Fibroblast of pulmonary artery (primary cell): ENCODE data around the gene CRHR2.

Experiments
- DNase-seq: peaks from one replicate; pipeline ENCODE4 v3.0.0-alpha.2; 2010; ENCODE audit warnings: low read depth
- H3K4me3 ChIP-seq: replicated peaks from 2 replicates; pipeline ENCODE4 v1.5.1; 2011; ENCODE audit warnings: low read depth, mild to moderate bottlenecking, control low read depth, low read length, moderate library complexity
- TF ChIP-seq, protein P1 (sequence below): IDR thresholded peaks from 2 replicates; pipeline ENCODE4 v1.5.1; 2011; ENCODE audit warnings: mild to moderate bottlenecking, control low read depth, low read length, inconsistent platforms; ENCODE audit errors: missing control alignments

Gene CRHR2

DNA sequence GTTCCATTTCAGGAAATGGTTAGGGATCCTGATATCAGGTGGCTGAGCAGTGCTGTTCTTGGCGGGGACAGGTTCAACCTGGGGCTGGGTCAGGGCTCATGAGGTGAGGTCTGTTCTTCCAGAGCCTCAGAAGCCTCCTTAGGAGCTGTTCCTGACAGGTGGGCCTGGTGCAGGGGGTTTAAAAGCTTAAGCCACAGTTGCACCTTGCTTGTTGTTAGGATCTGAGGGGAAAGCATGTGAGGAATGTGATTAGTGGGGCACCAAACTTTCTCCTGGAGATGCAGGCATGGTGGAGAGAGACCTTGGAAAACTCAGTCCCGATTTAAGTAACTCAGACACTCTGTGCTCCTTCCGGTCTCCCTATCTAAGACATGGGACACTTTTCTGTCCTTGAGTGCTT is 18.7 kb upstream of the CRHR2 start:
- no peak overlapping the region for H3K4me3 ChIP-seq
- TF ChIP-seq, protein P1, sequence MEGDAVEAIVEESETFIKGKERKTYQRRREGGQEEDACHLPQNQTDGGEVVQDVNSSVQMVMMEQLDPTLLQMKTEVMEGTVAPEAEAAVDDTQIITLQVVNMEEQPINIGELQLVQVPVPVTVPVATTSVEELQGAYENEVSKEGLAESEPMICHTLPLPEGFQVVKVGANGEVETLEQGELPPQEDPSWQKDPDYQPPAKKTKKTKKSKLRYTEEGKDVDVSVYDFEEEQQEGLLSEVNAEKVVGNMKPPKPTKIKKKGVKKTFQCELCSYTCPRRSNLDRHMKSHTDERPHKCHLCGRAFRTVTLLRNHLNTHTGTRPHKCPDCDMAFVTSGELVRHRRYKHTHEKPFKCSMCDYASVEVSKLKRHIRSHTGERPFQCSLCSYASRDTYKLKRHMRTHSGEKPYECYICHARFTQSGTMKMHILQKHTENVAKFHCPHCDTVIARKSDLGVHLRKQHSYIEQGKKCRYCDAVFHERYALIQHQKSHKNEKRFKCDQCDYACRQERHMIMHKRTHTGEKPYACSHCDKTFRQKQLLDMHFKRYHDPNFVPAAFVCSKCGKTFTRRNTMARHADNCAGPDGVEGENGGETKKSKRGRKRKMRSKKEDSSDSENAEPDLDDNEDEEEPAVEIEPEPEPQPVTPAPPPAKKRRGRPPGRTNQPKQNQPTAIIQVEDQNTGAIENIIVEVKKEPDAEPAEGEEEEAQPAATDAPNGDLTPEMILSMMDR = no peak
- DNase-seq = no peak

DNA sequence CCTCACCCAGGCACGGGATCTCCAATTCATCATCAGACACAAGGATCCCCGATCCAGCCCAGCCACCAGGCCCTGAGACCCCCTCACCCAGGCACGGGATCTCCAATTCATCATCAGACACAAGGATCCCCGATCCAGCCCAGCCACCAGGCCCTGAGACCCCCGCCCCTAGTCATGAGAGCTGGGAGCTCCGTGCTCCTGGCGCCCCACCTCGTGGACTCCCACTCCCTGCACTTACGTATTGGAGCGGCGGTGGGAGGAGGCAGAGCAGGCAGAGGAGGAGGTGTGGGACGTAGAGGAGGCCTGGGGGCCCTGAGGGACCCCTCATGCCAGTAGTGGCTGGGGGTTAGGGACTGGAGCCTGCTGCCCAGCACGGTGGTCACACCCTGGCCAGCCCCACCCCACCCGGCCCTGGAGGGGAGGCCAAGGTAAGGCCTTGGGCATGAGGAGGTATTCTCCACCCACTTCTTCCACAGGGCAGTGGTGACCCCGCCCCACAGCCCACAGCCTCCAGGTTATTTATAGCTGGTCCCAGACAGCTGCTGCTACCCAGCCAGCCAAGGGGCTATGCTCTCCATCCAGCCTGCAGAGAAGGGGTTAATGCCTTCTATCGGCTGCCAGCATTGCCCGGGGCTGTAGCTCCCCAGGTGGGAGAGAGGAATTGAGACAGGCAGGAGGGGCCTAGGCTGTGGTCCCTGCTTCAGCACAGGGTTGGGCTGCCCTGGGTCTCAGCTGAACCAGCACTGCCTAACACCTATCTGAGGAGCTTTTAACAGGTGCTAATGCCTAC is 17.6 kb upstream of the CRHR2 start:
- DNase-seq = no peak
- no peak overlapping the region for H3K4me3 ChIP-seq
- TF ChIP-seq, protein P1 = no peak

DNA sequence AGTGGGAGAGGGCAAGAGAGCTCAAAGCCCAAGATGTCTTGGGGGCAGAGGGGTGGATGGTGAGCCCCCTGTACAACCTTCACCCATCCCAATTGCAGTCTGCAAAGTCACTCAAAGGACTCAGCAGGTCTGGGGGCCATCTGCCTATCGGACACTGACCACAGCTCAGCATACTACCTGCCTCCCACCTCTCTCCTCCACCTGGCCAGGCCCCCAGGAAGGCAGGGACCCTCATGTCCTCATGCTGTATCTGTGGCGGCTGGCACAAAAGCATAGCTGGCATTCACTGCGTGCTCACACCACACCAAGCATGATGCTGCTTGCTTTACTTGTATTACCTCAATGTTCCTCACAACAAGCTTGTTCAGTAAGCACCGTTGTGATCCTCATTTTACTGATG is 16.2 kb upstream of the CRHR2 start:
- TF ChIP-seq, protein P1 = no peak
- H3K4me3 ChIP-seq = no peak overlapping the region

DNA sequence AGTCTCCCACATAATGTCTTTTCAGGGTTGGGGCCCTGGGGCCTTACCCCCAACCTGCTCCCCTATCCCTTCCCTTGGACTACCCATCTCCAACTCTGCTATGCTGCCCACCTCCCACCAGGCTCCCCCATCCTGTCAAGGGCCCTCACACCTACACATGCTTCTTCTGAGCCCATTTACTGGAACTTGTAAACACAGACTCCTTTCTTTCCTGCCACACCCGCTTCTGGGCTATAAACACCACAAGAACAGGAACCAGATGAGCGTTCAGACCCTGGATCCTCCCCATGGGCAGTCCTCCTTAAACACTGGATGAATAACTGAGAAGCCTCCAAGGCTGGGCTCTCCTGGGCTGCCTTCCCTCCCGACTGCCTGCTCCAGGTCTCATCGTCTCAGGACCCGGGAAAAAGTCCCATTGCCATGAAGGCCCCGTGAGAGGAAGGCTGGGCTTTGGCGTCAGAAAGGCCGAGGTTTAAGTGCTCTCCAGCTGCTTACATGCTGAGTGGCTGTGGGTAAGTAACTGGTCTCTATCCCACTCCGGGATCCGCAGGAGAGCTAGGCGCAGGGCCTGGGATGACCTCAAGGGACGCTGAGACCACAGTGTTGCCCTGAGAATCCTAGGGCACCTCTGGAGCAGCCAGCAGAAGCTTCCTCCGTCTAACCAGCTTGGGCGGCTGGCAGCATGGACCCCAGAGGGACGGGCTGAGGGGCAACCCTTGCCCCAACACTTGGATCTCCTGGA is 15.6 kb upstream of the CRHR2 start:
- TF ChIP-seq, protein P1 = no peak
- no peak overlapping the region for H3K4me3 ChIP-seq
- no peak for DNase-seq

More for the DNA sequence above, 16.2 kb upstream of the CRHR2 start:
- no peak for DNase-seq

DNA sequence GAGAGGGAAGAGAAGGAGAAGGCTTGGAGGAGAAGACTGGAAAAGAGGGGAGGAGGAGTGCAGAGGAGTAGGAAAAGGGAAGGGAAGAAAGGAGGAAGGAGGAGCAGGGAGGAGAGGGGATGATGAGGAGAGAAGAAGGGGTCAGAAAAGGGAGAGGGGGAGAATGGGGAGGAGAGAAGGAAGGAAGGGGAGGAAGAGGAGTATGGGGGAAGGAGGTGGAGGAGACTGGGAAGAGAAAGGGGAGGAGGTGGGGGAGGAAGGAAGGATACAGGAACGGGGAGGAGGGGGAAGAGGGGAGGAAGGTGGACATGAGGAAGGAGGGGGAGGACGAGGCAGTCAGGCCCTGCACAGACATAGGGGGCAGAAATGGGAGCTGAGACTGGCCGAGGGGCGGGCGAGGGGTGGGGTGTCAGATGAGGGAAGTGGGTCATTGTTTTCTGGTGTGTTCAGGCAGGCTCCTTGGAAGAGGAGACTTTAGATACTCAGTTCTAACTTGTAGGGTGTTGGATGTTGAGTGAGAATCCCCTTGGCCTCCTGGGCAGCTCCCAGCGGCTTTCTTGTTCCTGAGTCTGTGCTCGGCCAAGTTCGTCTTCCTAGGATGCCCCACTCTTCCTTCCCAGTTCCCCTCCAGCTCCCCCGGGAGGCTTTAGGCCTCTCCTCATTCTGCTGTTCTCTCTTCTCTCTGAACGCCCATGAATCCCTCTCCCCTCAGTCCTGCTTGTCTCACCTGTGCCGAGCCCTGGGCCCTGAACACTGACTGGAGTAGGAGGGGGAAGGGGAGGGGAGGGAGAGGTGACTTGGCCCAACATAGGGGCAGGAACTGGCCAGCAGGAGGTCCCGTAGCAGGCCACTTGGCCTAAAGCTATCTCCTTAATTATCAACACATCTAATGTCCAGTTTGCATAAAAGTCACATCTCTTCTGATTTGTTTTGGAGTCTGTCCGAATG is 12.8 kb upstream of the CRHR2 start:
- H3K4me3 ChIP-seq = no peak overlapping the region
- TF ChIP-seq, protein P1 = no peak
- no peak for DNase-seq

DNA sequence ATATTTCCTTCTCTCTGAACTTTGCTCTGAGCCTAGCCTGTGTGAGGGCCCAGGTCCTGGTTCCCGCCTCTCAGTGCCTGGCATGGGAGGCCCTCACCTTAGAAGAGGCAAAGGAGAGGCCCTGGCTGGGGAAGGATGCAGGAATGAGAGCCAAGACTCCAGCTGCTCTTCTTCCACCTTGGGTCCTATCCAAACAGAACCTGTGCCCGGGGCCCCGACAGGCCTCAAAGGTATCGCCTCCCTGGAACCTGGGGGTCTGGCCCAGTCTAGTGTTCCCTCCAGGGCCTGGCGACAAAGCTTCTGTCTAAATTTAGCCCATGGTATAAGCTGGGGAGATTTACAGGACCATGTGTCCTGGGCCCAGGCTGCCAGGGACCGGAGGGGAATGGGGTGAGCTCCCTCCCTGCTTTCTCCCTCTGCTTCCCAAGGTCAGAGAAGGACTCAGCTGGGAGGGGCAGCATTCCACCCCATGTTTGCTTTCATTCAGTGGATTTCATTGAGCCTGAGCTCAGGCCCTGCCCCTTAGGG is 12.0 kb upstream of the CRHR2 start:
- no peak for DNase-seq
- TF ChIP-seq, protein P1 = no peak
- no peak overlapping the region for H3K4me3 ChIP-seq
